ENCODE results near the gene OPRM1.

Gene OPRM1

GRCh38 chr6:154202958-154203357, 163.9 kb downstream of the OPRM1 start:
- DNase-seq (ENCODE audit: low spot score), result no peak

DNA sequence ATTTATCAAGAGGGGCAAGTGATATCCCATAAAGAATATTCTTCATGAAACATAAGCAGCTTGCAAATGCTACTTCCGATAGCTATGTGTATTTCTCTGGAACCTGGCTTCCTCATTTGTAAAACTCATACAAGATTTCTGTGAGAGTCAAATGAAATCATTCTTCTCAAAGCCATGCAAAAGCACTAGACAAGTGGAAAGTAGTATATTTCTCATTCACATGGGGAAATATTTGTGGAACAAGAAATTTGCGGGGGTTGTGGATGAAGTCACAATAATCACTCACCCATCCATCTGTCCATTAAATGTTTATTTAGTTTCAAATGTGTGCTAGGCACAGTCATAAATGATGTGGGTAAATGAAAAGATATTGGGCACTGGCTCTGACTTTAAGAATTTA, 167.1 kb downstream of the OPRM1 start:
- no peak for DNase-seq (ENCODE audit: low spot score)

DNA sequence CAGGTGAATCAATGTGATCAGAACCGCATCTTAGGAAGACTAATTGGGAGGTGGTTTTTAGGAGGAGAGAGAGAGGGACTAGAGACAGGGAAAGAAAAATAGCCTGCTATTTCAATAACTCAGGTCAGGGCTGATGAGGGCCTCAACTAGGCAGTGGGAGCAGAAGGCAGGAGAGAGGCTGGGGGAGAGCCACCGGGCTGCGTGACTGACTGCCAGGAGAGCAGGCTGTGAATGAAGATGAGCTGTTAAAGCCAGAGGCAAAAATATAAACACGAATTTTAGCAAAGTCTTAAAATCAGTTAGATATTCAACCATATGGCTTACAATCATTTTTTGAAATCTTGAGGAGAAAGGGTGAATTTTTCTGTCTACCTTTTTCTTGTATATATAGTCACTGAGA, 168.0 kb downstream of the OPRM1 start:
- no peak for DNase-seq (ENCODE audit: low spot score)

DNA sequence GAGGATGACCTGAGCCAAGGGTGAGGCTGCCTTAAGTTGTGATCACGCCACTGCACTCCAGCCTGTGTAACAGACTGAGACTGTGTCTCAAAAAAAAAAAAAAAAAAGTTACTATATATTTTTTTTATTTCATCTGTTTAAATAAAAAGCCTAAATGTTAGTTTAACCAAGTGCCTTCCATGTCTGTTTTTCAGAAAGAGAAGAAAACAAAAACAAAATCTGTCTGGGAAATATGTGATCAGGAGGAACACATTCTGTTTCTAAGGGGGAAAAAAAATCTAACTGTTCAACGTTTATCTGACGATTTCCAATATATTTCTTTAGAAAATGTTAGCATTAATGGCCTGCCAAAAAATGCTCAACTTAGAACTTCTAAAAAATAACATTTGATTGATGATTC, 170.5 kb downstream of the OPRM1 start:
- DNase-seq (ENCODE audit: low spot score), result no peak

- DNase-seq (ENCODE audit: low spot score), result no peak
Measured at GRCh38 chr6:154210678-154211077, 171.6 kb downstream of the OPRM1 start.

GRCh38 chr6:154213782-154214181, 174.7 kb downstream of the OPRM1 start:
- no peak for DNase-seq (ENCODE audit: low spot score)

GRCh38 chr6:154218301-154218700, 179.3 kb downstream of the OPRM1 start:
- no peak for DNase-seq (ENCODE audit: low spot score)

DNA sequence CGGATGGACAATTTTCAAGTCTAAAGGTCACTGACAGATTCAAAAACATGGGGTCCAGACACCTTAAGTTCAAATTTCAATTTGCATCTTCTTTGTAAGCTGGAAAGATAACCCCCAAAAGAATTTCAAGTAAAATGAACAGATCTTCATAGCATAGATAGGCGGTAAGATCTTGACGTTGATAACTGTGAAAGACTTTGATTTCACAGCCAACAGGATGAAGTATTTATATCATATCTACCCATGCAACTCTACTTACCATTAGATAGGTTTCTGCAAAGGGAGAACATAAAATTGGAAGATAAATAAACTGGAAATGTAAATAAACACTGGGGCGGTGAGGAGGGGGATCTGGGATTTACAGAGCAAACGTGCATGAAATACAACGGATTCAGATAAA, 179.7 kb downstream of the OPRM1 start:
- no peak for DNase-seq (ENCODE audit: low spot score)

DNA sequence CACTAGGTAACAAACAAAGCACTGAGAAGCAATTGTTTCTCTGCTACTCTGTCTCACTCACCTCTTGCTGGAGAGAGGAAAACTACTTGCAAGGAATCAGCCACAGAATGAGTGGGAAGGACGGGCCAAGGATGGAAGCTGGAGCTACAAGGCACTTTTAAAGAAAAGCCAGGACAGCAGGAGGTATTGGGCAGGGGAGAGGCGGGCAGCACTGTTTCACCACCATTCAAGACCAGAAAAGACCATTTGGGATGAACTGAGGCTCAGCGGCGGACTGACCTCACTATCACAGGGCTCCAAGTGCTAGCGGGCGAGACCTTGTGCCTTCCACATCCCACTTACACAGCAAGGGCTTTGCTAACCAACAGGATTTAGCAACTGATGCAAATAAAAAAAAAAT, 180.2 kb downstream of the OPRM1 start:
- no peak for DNase-seq (ENCODE audit: low spot score)

DNA sequence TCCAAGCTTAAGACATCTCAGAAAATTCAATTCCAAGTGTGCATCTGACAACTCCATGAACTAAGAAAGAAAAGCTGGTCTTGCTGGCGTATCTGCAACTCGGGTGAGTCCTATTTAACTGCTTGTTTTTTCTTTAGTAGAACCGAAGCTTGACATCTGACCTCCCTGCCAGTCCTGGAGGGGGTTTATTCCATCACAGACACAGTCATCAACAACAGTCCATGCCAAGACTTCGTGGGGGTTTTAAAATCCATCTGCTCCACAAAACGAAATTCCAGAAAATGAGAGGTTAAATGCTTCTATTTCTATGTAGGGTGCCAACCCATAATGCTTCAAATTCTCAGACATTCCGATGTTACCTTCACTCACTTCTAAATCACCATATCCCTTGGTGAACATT, 183.7 kb downstream of the OPRM1 start:
- DNase-seq (ENCODE audit: low spot score), result no peak

DNA sequence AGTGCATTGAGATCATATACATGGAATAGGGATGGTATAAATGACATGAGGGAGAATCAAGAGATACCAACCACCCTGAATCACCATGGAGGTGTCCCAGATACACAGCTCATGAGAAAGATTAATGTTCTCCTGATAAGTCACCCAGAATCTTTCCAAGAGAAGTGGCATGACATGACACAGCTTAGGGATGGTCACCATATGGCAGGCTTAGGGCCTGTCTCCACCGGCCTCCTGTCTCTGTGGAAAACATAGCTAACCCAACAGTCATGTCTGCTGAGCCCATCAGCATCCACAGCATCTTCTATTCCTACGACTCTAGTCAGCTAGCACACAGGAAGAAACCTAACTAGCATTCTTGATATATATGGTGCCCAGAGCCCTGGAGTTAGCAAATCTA, 184.3 kb downstream of the OPRM1 start:
- DNase-seq (ENCODE audit: low spot score), result no peak

- DNase-seq (ENCODE audit: low spot score), result no peak
Measured at GRCh38 chr6:154226461-154226860, 187.4 kb downstream of the OPRM1 start.

- DNase-seq (ENCODE audit: low spot score), result no peak
Measured at GRCh38 chr6:154227862-154228520, 189.0 kb downstream of the OPRM1 start.

DNA sequence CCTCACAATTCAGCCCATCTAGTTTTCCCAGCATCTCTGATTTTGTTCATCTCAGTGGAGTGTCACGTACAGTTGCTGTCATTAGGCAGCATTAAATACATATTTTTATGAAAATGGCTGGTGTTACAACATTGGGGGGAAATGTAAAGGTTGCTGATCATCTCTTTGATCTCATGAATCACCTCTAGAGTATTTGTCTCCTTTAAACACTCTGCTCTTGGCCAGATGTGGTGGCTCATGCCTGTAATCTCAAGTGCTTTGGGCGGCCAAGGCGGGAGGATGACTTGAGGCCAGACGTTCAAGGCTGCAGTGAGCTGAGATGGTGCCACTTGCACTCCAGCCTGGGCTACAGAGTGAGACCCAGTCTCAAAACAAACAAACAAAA, 189.5 kb downstream of the OPRM1 start:
- DNase-seq (ENCODE audit: low spot score), result no peak

DNA sequence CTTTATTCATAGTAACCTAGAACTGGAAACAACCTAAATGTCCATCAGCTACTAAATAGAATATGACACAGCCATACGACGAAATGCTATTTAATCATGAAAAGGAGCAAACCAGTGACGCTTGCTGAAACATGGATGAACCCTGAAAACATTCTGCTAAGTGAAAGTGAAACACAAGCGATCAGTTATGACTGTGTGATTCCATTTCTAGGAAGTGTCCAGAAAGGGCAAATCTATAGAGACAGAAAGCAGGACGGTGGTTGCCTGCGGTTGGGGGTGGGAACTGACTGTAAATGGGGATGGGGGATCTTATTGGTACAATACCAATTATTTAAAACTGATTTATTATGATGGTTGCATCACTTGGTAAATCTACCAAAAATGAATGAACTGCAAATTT, 190.7 kb downstream of the OPRM1 start:
- DNase-seq (ENCODE audit: low spot score), result no peak

GRCh38 chr6:154230393-154230792, 191.4 kb downstream of the OPRM1 start:
- no peak for DNase-seq (ENCODE audit: low spot score)

DNA sequence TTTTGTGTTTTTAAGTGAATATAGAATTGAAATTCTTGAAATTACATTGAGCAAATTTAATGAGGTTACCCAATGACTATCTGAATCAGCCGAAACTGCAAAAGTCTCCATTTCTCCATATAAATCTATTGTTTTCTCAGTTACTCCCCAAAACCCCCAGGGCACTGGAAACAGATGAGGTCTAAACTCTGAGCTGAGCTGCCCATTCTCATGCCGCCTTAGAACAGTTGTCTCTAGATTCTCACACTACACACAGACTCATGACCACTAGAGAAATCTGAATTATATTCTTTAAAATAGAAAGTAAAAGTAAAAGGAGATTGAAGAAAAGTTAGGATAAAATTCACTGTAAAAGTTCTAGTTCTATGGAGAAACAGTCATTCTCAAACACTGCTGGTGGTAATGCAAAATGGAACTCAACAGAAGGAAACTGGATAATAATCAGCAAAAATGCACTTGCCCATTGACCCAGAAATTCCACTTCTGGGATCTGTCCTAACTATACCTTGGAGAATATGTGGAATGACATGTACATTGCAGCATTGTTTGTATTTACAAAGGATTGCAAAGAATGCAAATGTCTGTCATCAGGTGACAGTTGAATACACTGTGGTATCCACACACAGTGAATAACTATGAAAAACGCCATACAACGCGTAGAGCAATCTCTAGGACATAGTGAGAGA, 192.0 kb downstream of the OPRM1 start:
- no peak for DNase-seq (ENCODE audit: low spot score)

- no peak for DNase-seq (ENCODE audit: low spot score)
Measured at GRCh38 chr6:154232013-154232910, 193.2 kb downstream of the OPRM1 start.

DNA sequence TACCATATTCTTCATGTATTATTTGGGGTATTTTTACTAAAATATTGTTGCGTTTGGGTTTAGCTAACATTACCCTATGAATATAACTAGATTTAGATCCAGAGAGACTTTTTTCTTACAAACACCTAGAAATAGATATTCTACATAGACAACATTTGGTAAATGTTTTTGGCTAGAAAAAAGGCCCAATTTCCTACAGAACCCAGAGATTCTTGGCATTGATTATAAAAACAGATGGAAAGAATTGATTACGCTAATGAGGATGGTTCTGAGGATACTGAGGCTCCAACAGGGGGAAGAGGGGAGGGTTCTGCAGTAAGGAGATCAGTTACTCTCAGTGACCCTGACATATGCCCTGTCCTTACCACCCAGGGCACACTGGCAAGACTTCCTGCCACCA, 194.3 kb downstream of the OPRM1 start:
- no peak for DNase-seq (ENCODE audit: low spot score)

- no peak for DNase-seq (ENCODE audit: low spot score)
Measured at GRCh38 chr6:154234019-154234772, 195.2 kb downstream of the OPRM1 start.

GRCh38 chr6:154236646-154237301, 197.7 kb downstream of the OPRM1 start:
- DNase-seq (ENCODE audit: low spot score), result no peak
